CD4-positive, alpha-beta T cell treated with Interleukin-1 beta for 1 hour (primary cell): ENCODE data around the gene WFDC2.

Experiments used
- DNase-seq, 2 donors: peaks; one replicate each; pipeline ENCODE4 v3.0.0-alpha.2; 2020 to 2022

The WFDC2 gene

GRCh38 chr20:45469336-45470261, at the start of gene WFDC2:
Gene WFDC2, plus strand, starts transcription at chr20:45469753. Its CDS starts 29 bp downstream, at chr20:45469782.
- DNase-seq: no peak

- no peak for DNase-seq
Observed at GRCh38 chr20:45420125-45420524, 49.4 kb upstream of the WFDC2 start.

GRCh38 chr20:45423700-45424099, 45.9 kb upstream of the WFDC2 start:
- no peak for DNase-seq

GRCh38 chr20:45425561-45425960, 44.0 kb upstream of the WFDC2 start:
- DNase-seq: no peak

- no peak for DNase-seq
Observed at GRCh38 chr20:45426320-45427016, 43.1 kb upstream of the WFDC2 start.

GRCh38 chr20:45427236-45428149, 42.1 kb upstream of the WFDC2 start:
- no peak for DNase-seq

- no peak for DNase-seq
Observed at GRCh38 chr20:45429618-45430017, 39.9 kb upstream of the WFDC2 start.

- peak; percentile 22 to 41 for DNase-seq
Observed at GRCh38 chr20:45432294-45432693, 37.3 kb upstream of the WFDC2 start.

- DNase-seq: no peak
Observed at GRCh38 chr20:45433316-45433715, 36.2 kb upstream of the WFDC2 start.

- no peak for DNase-seq
Observed at GRCh38 chr20:45433976-45434375, 35.6 kb upstream of the WFDC2 start.

GRCh38 chr20:45436732-45437485, 32.6 kb upstream of the WFDC2 start:
- DNase-seq: peak; percentile 86 to 90

- DNase-seq: no peak
Observed at GRCh38 chr20:45440424-45440823, 29.1 kb upstream of the WFDC2 start.

- DNase-seq: no peak
Observed at GRCh38 chr20:45440891-45441685, 28.5 kb upstream of the WFDC2 start.

GRCh38 chr20:45441746-45442145, 27.8 kb upstream of the WFDC2 start:
- no peak for DNase-seq

- DNase-seq: peak in 1 of 2 donors; percentile 46
Observed at GRCh38 chr20:45444050-45444449, 25.5 kb upstream of the WFDC2 start.

GRCh38 chr20:45445805-45446562, 23.6 kb upstream of the WFDC2 start:
- DNase-seq: peak; percentile 16 to 46

GRCh38 chr20:45448270-45448669, 21.3 kb upstream of the WFDC2 start:
- DNase-seq: no peak

GRCh38 chr20:45449528-45449927, 20.0 kb upstream of the WFDC2 start:
- no peak for DNase-seq

- DNase-seq: peak; percentile 20 to 58
Observed at GRCh38 chr20:45450097-45450818, 19.3 kb upstream of the WFDC2 start.

GRCh38 chr20:45452238-45452637, 17.3 kb upstream of the WFDC2 start:
- no peak for DNase-seq
